ENCODE measurements around the gene USP4.
"Not testable (repeated sequence)": the region's sequence is repeated elsewhere in the genome, so short reads cannot be mapped to it uniquely, and the experiment has no call there.

Gene USP4

GRCh38 chr3:49352281-49352680 lies 12.4 kb upstream of the USP4 start:
- no peak for DNase-seq (ENCODE audit: low read depth in 2 of 2)

DNA sequence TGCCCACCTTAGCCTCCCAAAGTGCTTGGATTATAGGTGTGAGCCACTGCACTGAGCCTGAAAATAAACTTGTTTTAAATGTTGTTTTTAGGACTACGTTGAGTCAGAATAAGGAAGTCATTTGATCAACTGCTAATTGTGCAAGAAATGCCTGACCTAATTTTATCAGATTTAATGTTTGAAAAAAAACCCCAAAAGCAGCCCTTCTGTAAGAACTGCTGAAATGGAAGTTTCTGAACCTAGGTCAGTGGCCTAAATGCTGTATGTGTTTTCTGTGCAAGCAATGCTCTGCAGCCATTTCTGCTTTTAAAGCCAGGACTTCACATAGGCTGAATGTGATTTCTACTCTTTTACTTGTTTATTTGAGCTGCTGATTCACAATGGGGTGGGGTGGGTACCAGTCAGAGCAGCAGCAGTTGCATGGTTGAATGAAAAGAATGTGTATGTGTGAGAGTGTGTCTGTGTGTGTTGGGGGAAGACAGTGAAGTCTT lies 11.7 kb upstream of the USP4 start:
- DNase-seq (ENCODE audit: low read depth in 2 of 2), result no peak

DNA sequence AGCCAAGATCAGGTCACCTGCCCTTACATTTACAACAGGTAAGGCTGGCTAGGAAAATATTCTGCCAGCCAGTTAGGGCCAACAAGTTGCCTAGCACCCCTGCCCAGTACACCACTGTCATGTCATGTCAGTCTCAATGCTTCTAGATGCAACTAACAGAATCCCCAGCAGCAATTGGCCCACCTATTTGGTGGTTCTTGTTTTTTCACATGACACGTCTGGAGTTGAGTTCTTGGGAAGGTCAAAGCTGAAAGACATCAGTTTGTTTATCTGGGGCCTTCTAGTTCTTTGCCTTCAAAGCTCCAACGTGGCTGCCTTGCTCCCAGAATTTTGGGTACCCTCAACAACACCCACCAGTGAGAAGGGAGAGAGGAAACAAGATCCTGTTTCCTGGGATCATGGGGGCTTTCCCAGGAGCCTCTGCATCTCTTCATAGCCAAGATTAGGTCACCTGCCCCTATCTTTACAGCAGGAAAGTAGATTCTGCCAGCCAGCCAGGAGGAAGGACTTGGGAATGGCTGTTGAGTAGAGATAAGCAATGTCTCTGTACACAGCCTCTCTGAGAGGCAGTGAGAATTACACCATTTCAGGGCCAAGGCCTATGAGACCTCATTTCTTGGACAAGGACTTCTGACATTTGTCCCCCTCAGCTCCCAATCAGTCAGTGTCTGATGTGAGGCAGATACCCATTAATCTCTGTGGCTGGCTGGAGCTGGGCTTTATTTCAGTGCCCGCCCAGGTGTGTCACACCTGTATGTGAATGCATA lies 9.7 kb upstream of the USP4 start:
- no peak for DNase-seq (ENCODE audit: low read depth in 2 of 2)

- not testable (repeated sequence) for DNase-seq (ENCODE audit: low read depth in 2 of 2)
Observed at GRCh38 chr3:49348361-49348760, 8.5 kb upstream of the USP4 start.

DNA sequence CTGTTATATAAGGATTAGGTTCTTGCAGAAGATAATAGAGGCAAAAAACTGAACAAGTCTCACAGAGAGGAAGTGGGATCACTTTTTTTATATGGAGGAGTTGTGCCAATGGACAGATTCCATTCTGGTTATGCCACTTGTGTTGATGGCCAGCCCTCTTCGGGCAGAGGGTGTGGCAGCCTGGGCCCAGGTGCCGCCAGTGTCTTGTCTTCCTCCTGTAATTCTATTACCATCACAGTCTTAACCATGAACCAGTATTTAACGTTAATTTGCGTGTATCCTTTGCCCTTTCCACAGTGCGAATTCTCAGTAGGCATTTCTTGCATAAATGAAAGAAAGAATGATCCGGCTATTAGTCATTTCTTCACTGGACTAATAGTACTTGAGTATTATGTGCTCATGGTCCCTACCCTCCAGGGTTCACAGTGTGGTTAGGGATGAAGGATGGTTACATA lies 7.0 kb upstream of the USP4 start:
- DNase-seq (ENCODE audit: low read depth in 2 of 2), result no peak

DNA sequence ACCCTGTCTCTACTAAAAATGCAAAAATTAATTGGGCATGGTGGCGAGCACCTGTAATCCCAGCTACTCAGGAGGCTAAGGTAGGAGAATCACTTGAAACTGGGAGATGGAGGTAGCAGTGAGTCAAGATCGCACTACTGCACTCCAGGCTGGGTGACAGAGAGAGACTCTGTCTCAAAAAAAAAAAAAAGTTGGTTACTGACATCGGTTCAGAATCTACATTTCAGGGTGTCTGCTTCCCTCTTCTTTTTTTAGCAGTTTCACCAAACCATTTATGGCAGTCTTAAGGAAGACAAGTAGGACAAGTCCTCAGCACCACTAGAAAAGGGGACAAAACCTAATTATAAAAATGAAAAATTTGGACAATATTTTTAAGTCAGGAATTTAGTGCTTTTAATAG lies 3.3 kb upstream of the USP4 start:
- DNase-seq (ENCODE audit: low read depth in 2 of 2), result no peak

- DNase-seq (ENCODE audit: low read depth in 2 of 2), result no peak
Observed at GRCh38 chr3:49341996-49342395, 2.1 kb upstream of the USP4 start.

DNA sequence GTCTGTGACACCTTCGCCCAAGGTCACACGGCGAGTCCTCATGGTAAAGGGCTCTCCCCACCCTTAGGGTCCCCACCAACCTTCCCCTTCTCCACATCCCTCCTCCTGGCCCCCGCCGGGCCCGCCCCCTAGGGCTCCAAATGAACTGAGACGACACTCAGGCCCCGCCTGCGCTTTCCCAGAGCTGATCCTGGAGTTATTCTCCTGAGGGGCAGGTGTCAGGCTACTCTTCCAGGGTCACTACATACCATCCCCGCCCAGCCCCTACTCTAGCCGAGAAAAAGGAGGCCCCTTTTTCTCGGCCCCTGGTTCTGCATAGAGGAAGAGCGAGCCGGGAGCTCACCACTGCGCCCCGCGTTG lies 292 bp downstream of the USP4 start:
- no peak for DNase-seq (ENCODE audit: low read depth in 2 of 2)

DNA sequence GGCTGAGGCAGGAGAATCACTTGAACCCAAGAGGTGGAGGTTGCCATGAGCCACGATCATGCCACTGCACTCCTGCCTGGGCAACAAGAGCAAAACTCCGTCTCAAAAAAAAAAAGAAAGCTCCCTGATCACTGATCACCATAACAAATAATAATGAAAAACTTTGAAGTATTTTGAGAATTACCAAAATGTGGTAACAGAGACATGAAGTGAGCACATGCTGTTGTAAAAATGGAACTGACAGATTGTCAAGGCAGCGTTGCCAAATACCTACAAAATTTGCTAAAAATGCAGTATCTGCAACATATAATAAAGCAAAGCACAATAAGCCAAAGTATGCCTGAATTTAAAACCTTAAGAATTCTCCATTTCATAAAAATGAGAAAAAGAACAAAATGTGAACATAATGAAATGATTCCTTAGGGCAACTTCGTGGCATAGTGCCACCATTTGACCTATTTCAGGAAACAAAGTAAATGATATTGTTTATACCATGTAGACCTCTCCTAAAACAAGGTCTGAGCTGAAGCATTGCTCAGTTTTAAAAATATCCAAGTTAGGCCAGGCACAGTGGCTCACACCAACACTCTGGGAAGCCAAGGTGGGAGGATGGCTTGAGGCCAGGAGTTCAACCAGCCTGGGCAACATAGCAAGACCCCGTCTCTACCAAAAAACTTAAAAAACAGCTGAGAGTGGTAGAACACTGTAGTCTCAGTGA lies 5.8 kb downstream of the USP4 start:
- no peak for DNase-seq (ENCODE audit: low read depth in 2 of 2)

GRCh38 chr3:49333091-49333490 lies 6.8 kb downstream of the USP4 start:
- DNase-seq (ENCODE audit: low read depth in 2 of 2), result no peak

- DNase-seq (ENCODE audit: low read depth in 2 of 2), result no peak
Observed at GRCh38 chr3:49329186-49329585, 10.7 kb downstream of the USP4 start.

GRCh38 chr3:49328350-49328749 lies 11.5 kb downstream of the USP4 start:
- DNase-seq (ENCODE audit: low read depth in 2 of 2), result not testable (repeated sequence)

DNA sequence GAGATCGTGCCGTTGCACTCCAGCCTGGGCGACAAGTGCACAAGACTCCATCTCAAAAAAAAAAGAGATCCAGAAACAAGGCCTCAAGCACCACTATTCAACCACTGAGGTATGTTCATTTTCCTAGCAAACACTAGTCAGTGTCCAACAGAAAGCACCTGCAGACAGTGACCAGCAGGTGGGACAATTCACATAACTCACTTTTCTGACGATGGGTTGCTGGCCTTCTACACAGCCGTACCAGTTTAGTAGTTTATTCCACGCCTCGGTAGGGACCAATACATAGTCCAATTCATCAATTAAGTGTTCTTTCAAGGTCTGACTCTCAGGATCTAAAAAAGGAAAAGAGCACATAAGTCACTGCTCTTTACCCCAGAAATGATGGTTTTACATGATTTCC lies 12.4 kb downstream of the USP4 start:
- DNase-seq (ENCODE audit: low read depth in 2 of 2), result no peak

- DNase-seq (ENCODE audit: low read depth in 2 of 2), result no peak
Observed at GRCh38 chr3:49324768-49325167, 15.1 kb downstream of the USP4 start.

GRCh38 chr3:49316696-49317457 lies 23.0 kb downstream of the USP4 start:
- DNase-seq (ENCODE audit: low read depth in 2 of 2), result no peak

GRCh38 chr3:49313896-49314688 lies 25.8 kb downstream of the USP4 start:
- DNase-seq (ENCODE audit: low read depth in 2 of 2), result no peak

GRCh38 chr3:49311283-49311682 lies 28.6 kb downstream of the USP4 start:
- no peak for DNase-seq (ENCODE audit: low read depth in 2 of 2)

DNA sequence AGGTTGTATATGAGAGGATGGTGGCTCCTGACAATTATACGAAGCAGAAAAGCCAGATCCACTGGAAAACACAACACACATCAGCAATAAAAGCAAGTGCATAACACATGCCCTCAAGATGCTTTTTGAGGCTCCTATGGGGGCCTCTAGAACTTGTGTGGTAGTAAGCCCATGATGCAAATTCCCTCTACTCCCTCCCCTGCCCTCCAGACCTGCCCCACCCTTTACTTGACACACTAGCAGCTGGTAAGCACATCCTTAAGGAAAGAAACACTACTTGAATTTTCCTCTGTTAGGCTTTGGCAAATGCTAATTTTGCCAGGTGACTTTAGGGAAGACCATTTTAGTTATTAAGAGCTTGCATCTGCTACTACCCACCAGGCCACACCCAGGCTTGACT lies 29.2 kb downstream of the USP4 start:
- DNase-seq (ENCODE audit: low read depth in 2 of 2), result no peak

GRCh38 chr3:49305608-49306007 lies 34.2 kb downstream of the USP4 start:
- no peak for DNase-seq (ENCODE audit: low read depth in 2 of 2)

GRCh38 chr3:49302613-49303012 lies 37.2 kb downstream of the USP4 start:
- no peak for DNase-seq (ENCODE audit: low read depth in 2 of 2)

DNA sequence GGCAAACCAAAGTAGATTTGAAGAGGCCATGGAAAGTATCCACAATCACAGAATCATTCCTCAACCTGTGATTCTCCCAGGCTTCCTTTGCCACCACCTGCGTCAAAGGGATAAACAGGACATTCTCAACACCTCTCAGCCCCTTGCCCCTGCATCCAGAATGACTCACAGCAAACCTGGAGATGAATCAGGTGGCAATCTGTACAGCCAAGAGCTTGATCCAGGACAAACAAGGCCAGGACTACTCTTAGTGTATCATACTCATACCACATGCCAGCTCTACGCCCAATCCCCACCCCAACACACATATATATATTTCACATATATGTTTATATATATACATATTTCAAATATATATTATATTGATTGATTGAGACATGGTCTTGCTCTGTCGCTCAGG lies 39.3 kb downstream of the USP4 start:
- DNase-seq (ENCODE audit: low read depth in 2 of 2), result no peak

DNA sequence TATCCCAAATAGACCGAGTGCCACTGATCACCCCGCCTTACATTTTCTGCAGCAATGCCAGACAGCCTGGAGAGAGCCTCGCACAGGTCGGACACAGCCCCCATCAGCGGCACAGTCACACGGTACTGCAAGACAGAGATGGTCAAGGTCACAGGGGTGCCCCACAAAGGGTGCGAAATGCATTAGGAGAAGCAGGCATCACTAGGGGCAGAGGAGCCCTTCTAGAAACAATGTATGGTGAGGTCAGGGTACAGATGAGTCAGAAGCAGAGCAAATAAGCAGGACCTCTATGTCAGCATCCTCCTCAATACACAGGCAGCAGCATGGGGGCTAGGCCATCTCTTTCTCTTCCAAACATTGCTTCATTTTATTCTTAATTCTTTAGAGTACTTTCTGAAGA lies 41.3 kb downstream of the USP4 start:
- no peak for DNase-seq (ENCODE audit: low read depth in 2 of 2)
